MM.1S (cell line): Measurements from ENCODE around the gene PIEZO1.
A peak's percentile ranks its signal among the peaks of the same experiment; 100 is the strongest.

Experiments
- DNase-seq: peaks from one replicate; pipeline ENCODE4 v3.0.0-alpha.2; 2015
- H2AFZ ChIP-seq: fragments of 300-600 bp; sonication (generic); 2 replicates; pipeline ENCODE4 v1.6.0; 2016; ENCODE audit warnings: antibody characterized with exemption, low read length
- H3F3A ChIP-seq: fragments of 300-600 bp; sonication (generic); 2 replicates; pipeline ENCODE4 v1.6.1; 2016; ENCODE audit warnings: mild to moderate bottlenecking, antibody characterized with exemption, low read length, moderate library complexity, mixed read lengths; ENCODE audit not compliant: insufficient read depth
- H3K27ac ChIP-seq: fragments of 300-600 bp; sonication (generic); 2 replicates; pipeline ENCODE4 v1.5.1; 2016; ENCODE audit warnings: mild to moderate bottlenecking, low read length
- H3K27me3 ChIP-seq: fragments of 300-600 bp; sonication (generic); replicated peaks from 2 replicates; pipeline ENCODE4 v1.6.0; 2016; ENCODE audit warnings: low read length; ENCODE audit not compliant: insufficient read depth
- H3K36me3 ChIP-seq: fragments of 300-600 bp; sonication (generic); replicated peaks from 2 replicates; pipeline ENCODE4 v1.6.1; 2016; ENCODE audit warnings: mild to moderate bottlenecking, low read length, mixed read lengths; ENCODE audit not compliant: insufficient read depth
- H3K4me1 ChIP-seq: fragments of 300-600 bp; sonication (generic); 2 replicates; pipeline ENCODE4 v1.6.1; 2016; ENCODE audit warnings: low read length, mixed read lengths
- H3K4me2 ChIP-seq: fragments of 300-600 bp; sonication (generic); 2 replicates; pipeline ENCODE4 v1.6.0; 2016; ENCODE audit warnings: low read depth, low read length
- H3K4me3 ChIP-seq: fragments of 300-600 bp; sonication (generic); 2 replicates; pipeline ENCODE4 v1.5.1; 2016; ENCODE audit warnings: low read length, mixed read lengths
- H3K79me2 ChIP-seq: fragments of 300-600 bp; sonication (generic); 2 replicates; pipeline ENCODE4 v1.6.1; 2016; ENCODE audit warnings: mixed run types, low read length, mixed read lengths
- H3K9ac ChIP-seq: fragments of 300-600 bp; sonication (generic); 2 replicates; pipeline ENCODE4 v1.6.1; 2016; ENCODE audit warnings: low read length, mixed read lengths
- H3K9me2 ChIP-seq: fragments of 300-600 bp; sonication (generic); replicated peaks from 2 replicates; pipeline ENCODE4 v1.6.1; 2016; ENCODE audit warnings: mild to moderate bottlenecking, low read length, mixed read lengths; ENCODE audit not compliant: insufficient read depth
- H3K9me3 ChIP-seq: fragments of 300-600 bp; sonication (generic); replicated peaks from 2 replicates; pipeline ENCODE4 v1.6.1; 2016; ENCODE audit warnings: mild to moderate bottlenecking, low read length, mixed read lengths; ENCODE audit not compliant: insufficient read depth
- H4K20me1 ChIP-seq: fragments of 300-600 bp; sonication (generic); 2 replicates; pipeline ENCODE4 v1.6.1; 2016; ENCODE audit warnings: mild to moderate bottlenecking, low read length, moderate library complexity, mixed read lengths; ENCODE audit not compliant: insufficient read depth
- CTCF ChIP-seq: fragments of 300-600 bp; sonication (generic); IDR thresholded peaks from 2 replicates; pipeline ENCODE4 v1.5.1; 2016; ENCODE audit warnings: antibody characterized with exemption, low read length, mixed read lengths
- EZH2 ChIP-seq: fragments of 300-600 bp; sonication (generic); optimal IDR thresholded peaks from 2 replicates; pipeline ENCODE3; 2017; ENCODE audit warnings: low read depth, mild to moderate bottlenecking, antibody characterized with exemption, low read length, mixed read lengths
- EZH2phosphoT487 ChIP-seq: fragments of 300-600 bp; sonication (generic); IDR thresholded peaks from 2 replicates; pipeline ENCODE4 v1.6.1; 2018; ENCODE audit warnings: antibody characterized with exemption, low read length

PIEZO1 gene

GRCh38 chr16:88748364-88748763, 36.7 kb downstream of the PIEZO1 start:
- Histone ChIP-seq H4K20me1 (0 out of 2 replicates have a peak, but pooled peaks cover 3% of the 10 kb centered on the region), H3K4me3 (no peak overlapping the region), H3F3A (no peaks in the 10 kb centered on the region), H3K9ac (no peak overlapping the region), H3K4me2 (no peak overlapping the region), H3K4me1 (no peaks in the 10 kb centered on the region), H3K9me2 (no peaks in the 10 kb centered on the region), H3K79me2 (peaks cover 73% of the 10 kb centered on the region), H3K36me3 (no peaks in the 10 kb centered on the region; the same call in 1 of the 2 replicates), H2AFZ (no peak overlapping the region), H3K9me3 (no peaks in the 10 kb centered on the region), H3K27me3 (no peaks in the 10 kb centered on the region), H3K27ac (no peak overlapping the region)
- TF ChIP-seq CTCF: no peak
- TF ChIP-seq EZH2: no peak
- no peak for TF ChIP-seq EZH2phosphoT487
- DNase-seq: no peak

- H3K4me2 ChIP-seq: no peak overlapping the region
- no peaks in the 10 kb centered on the region for H3K27me3 ChIP-seq
- 0 out of 2 replicates have a peak, but pooled peaks cover 3% of the 10 kb centered on the region for H4K20me1 ChIP-seq
- no peak overlapping the region for H3K27ac ChIP-seq
- no peak overlapping the region for H2AFZ ChIP-seq
- DNase-seq: peak; percentile 27
- H3K9ac ChIP-seq: no peak overlapping the region
- H3K79me2 ChIP-seq: peaks cover 74% of the 10 kb centered on the region
- H3K9me3 ChIP-seq: no peaks in the 10 kb centered on the region
- H3K9me2 ChIP-seq: no peaks in the 10 kb centered on the region
- no peaks in the 10 kb centered on the region; the same call in 1 of the 2 replicates for H3K36me3 ChIP-seq
- no peaks in the 10 kb centered on the region for H3K4me1 ChIP-seq
- no peaks in the 10 kb centered on the region for H3F3A ChIP-seq
- no peak overlapping the region for H3K4me3 ChIP-seq
- TF ChIP-seq CTCF: peak; percentile 23; the same call in 1 of the 2 replicates
- TF ChIP-seq EZH2: no peak
These were observed 37.3 kb downstream of the PIEZO1 start for GRCh38 chr16:88747588-88748301.

GRCh38 chr16:88746506-88746905, 38.5 kb downstream of the PIEZO1 start:
- H3K9me2 ChIP-seq: no peaks in the 10 kb centered on the region
- H3K9me3 ChIP-seq: no peaks in the 10 kb centered on the region
- H3K79me2 ChIP-seq: peaks cover 61% of the 10 kb centered on the region
- H3K4me3 ChIP-seq: no peak overlapping the region
- H3K9ac ChIP-seq: no peak overlapping the region
- H3K27me3 ChIP-seq: no peaks in the 10 kb centered on the region
- H3K4me2 ChIP-seq: no peak overlapping the region
- H3F3A ChIP-seq: no peaks in the 10 kb centered on the region
- no peaks in the 10 kb centered on the region for H3K36me3 ChIP-seq
- no peak overlapping the region for H2AFZ ChIP-seq
- no peaks in the 10 kb centered on the region for H3K4me1 ChIP-seq
- 0 out of 2 replicates have a peak, but pooled peaks cover 3% of the 10 kb centered on the region for H4K20me1 ChIP-seq
- no peak for TF ChIP-seq CTCF
- TF ChIP-seq EZH2phosphoT487: no peak
- no peak for TF ChIP-seq EZH2
- no peak overlapping the region for H3K27ac ChIP-seq
- no peak for DNase-seq
